ENCODE data around the gene ZBTB7C.

The ZBTB7C gene

GRCh38 chr18:48328473-48329210, 80.5 kb downstream of the ZBTB7C start:
- TF ChIP-seq CTCF (IDR thresholded peaks at IDR 0.05; ENCODE audit: low read length, missing control alignments), result no peak
- H3K4me3 ChIP-seq (replicated peaks; ENCODE audit: low read depth, low read length), result no peak overlapping the region
- DNase-seq (ENCODE audit: low read depth), result peak; percentile 52

- no peak overlapping the region for H3K4me3 ChIP-seq (replicated peaks; ENCODE audit: low read depth, low read length)
- TF ChIP-seq CTCF (IDR thresholded peaks at IDR 0.05; ENCODE audit: low read length, missing control alignments), result no peak
- peak; percentile 35 for DNase-seq (ENCODE audit: low read depth)
These were observed 82.1 kb downstream of the ZBTB7C start for GRCh38 chr18:48326901-48327675.

DNA sequence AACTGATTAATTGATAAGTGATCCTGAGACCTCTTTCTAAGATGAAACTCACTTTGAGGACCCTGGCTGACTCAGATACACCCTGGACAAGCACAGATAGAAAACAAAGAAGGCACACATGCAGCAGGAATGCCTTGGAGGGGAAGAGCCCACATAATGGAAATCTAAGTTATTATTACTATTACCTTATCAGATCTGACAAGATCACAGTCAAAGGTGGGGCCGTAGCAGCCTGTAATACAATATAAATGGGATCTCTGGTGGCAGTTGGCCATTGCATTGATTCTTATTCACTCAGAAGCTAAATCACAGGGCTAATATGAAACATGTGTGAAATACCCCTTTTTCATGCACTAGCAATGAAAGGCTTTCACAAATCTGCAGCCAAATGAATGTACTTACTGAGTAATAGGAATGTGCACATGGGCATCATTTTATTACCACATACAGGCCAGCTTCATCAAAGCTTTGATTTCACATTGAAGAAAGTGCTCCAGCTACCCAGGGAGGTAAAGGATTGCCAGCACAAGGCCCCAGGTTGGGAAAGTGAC, 84.0 kb downstream of the ZBTB7C start:
- no peak for TF ChIP-seq CTCF (IDR thresholded peaks at IDR 0.05; ENCODE audit: low read length, missing control alignments)
- H3K4me3 ChIP-seq (replicated peaks; ENCODE audit: low read depth, low read length), result no peak overlapping the region
- no peak for DNase-seq (ENCODE audit: low read depth)

- H3K4me3 ChIP-seq (replicated peaks; ENCODE audit: low read depth, low read length), result no peak overlapping the region
- DNase-seq (ENCODE audit: low read depth), result no peak
- TF ChIP-seq CTCF (IDR thresholded peaks at IDR 0.05; ENCODE audit: low read length, missing control alignments), result no peak
These were observed 84.5 kb downstream of the ZBTB7C start for GRCh38 chr18:48324651-48325050.

- TF ChIP-seq CTCF (IDR thresholded peaks at IDR 0.05; ENCODE audit: low read length, missing control alignments), result no peak
- no peak overlapping the region for H3K4me3 ChIP-seq (replicated peaks; ENCODE audit: low read depth, low read length)
- DNase-seq (ENCODE audit: low read depth), result no peak
These were observed 86.0 kb downstream of the ZBTB7C start for GRCh38 chr18:48323151-48323550.

GRCh38 chr18:48321536-48321935, 87.6 kb downstream of the ZBTB7C start:
- no peak for DNase-seq (ENCODE audit: low read depth)
- H3K4me3 ChIP-seq (replicated peaks; ENCODE audit: low read depth, low read length), result no peak overlapping the region
- no peak for TF ChIP-seq CTCF (IDR thresholded peaks at IDR 0.05; ENCODE audit: low read length, missing control alignments)

Measured in fibroblast of pulmonary artery (primary cell).